ENCODE measurements around the gene PLA2G2D. TPM values are rescaled to one million over a fixed set of nuclear protein-coding genes. Genes with fewer than 3 reads are reported as not detected.

Gene PLA2G2D
- total RNA-seq, 2 donors from 2014 or later: not detected

- Histone ChIP-seq H3K4me1 (ENCODE audit: control insufficient read depth in 1 of 2, low read depth in 2 of 2) (no peaks in the 10 kb centered on the region), H3K9me3 (no peaks in the 10 kb centered on the region), H3K4me3 (no peak overlapping the region), H3K27me3 (replicated peaks; ENCODE audit: insufficient read depth) (no peaks in the 10 kb centered on the region), H3K27ac (no peak overlapping the region), H3K36me3 (no peaks in the 10 kb centered on the region)
- TF ChIP-seq CTCF (IDR thresholded peaks at IDR 0.05): no peak
- ATAC-seq (ENCODE audit: insufficient number of reproducible peaks, low FRiP score, low read depth) (no peak), DNase-seq (ENCODE audit: low spot score) (no peak)
These were observed 26.0 kb downstream of the PLA2G2D start for GRCh38 chr1:20093303-20093702.

GRCh38 chr1:20090641-20091040, 28.7 kb downstream of the PLA2G2D start:
- Histone ChIP-seq H3K36me3 (no peaks in the 10 kb centered on the region), H3K4me1 (ENCODE audit: control insufficient read depth in 1 of 2, low read depth in 2 of 2) (no peaks in the 10 kb centered on the region), H3K27me3 (replicated peaks; ENCODE audit: insufficient read depth) (no peaks in the 10 kb centered on the region), H3K4me3 (no peak overlapping the region), H3K27ac (no peak overlapping the region), H3K9me3 (no peaks in the 10 kb centered on the region)
- DNase-seq (ENCODE audit: low spot score) (no peak), ATAC-seq (ENCODE audit: insufficient number of reproducible peaks, low FRiP score, low read depth) (no peak)
- no peak for TF ChIP-seq CTCF (IDR thresholded peaks at IDR 0.05)

GRCh38 chr1:20090119-20090518, 29.2 kb downstream of the PLA2G2D start:
- Histone ChIP-seq H3K36me3 (no peaks in the 10 kb centered on the region), H3K4me1 (ENCODE audit: control insufficient read depth in 1 of 2, low read depth in 2 of 2) (no peaks in the 10 kb centered on the region), H3K4me3 (no peak overlapping the region), H3K9me3 (no peaks in the 10 kb centered on the region), H3K27me3 (replicated peaks; ENCODE audit: insufficient read depth) (no peaks in the 10 kb centered on the region), H3K27ac (no peak overlapping the region)
- ATAC-seq (ENCODE audit: insufficient number of reproducible peaks, low FRiP score, low read depth): no peak
- TF ChIP-seq CTCF (IDR thresholded peaks at IDR 0.05): no peak
- no peak for DNase-seq (ENCODE audit: low spot score)

GRCh38 chr1:20089328-20090077, 29.8 kb downstream of the PLA2G2D start:
- no peak for ATAC-seq (ENCODE audit: insufficient number of reproducible peaks, low FRiP score, low read depth)
- Histone ChIP-seq H3K36me3 (no peaks in the 10 kb centered on the region), H3K4me1 (ENCODE audit: control insufficient read depth in 1 of 2, low read depth in 2 of 2) (no peaks in the 10 kb centered on the region), H3K27ac (no peak overlapping the region), H3K9me3 (no peaks in the 10 kb centered on the region), H3K4me3 (no peak overlapping the region), H3K27me3 (replicated peaks; ENCODE audit: insufficient read depth) (no peaks in the 10 kb centered on the region)
- DNase-seq (ENCODE audit: low spot score): no peak
- TF ChIP-seq CTCF (IDR thresholded peaks at IDR 0.05): no peak

- H3K4me3 ChIP-seq: no peak overlapping the region
- H3K9me3 ChIP-seq: no peaks in the 10 kb centered on the region
- H3K36me3 ChIP-seq: no peaks in the 10 kb centered on the region
- no peak overlapping the region for H3K27ac ChIP-seq
- DNase-seq (ENCODE audit: low spot score): no peak
- H3K27me3 ChIP-seq (replicated peaks; ENCODE audit: insufficient read depth): no peaks in the 10 kb centered on the region
- H3K4me1 ChIP-seq (ENCODE audit: control insufficient read depth in 1 of 2, low read depth in 2 of 2): no peaks in the 10 kb centered on the region
- TF ChIP-seq CTCF (IDR thresholded peaks at IDR 0.05): no peak
- no peak for ATAC-seq (ENCODE audit: insufficient number of reproducible peaks, low FRiP score, low read depth)
These were observed 31.7 kb downstream of the PLA2G2D start for GRCh38 chr1:20087668-20088067.

Data from thoracic aorta (tissue), 2 donors.